HCT116 (cell line): Measurements from ENCODE around the gene FEM1B. TPM values are rescaled to one million over a fixed set of nuclear protein-coding genes. Genes with fewer than 3 reads are reported as not detected.

Source experiments
- ATAC-seq: fragments of 200-7000 bp; cut with Tn5 transposase; 2 replicates; pipeline ENCODE4 v1.9.1; 2020; ENCODE audit warnings: mild to moderate bottlenecking, moderate library complexity
- BruUV-seq: library from RNA; stranded (reverse); fragments of 400-500 nt; replicated peaks from 2 replicates; lab custom pipeline; 2021; lab: Mats Ljungman, UMichigan
- CTCF ChIA-PET: fragments of 300-600 bp; sonication (Branson Sonifier 250); formaldehyde crosslinking; loops from one replicate; lab custom pipeline; 2021; ENCODE audit warnings: antibody characterized with exemption; lab: Charles Lee
- POLR2A ChIA-PET: fragments of 300-600, 350-600 bp; sonication (Branson Sonifier 250); formaldehyde crosslinking; loops from one replicate; lab custom pipeline; 2021; ENCODE audit warnings: antibody characterized with exemption; lab: Charles Lee
- RAD21 ChIA-PET, 2 experiments: fragments of 300-600 bp; sonication (Branson Sonifier 250); formaldehyde crosslinking; loops; one replicate each; lab custom pipeline; 2023; ENCODE audit warnings: low total read pairs in 2 of 2; ENCODE audit not compliant: uncharacterized antibody in 2 of 2, unreplicated experiment in 2 of 2, low non-redundant PET in 1 of 2; lab: Charles Lee
- DNase-seq: peaks from one replicate; pipeline ENCODE4 v3.0.0-alpha.2; 2010; ENCODE audit warnings: low read depth, low spot score
- H2AFZ ChIP-seq: fragments of 200-600 bp; shearing (Covaris generic), sonication (generic); 2 replicates; pipeline ENCODE4 v1.6.1; 2017; ENCODE audit warnings: low read depth, mixed run types, mixed read lengths, antibody characterized with exemption, low read length; ENCODE audit not compliant: poor library complexity, severe bottlenecking
- H3K27ac ChIP-seq: 2 replicates; pipeline ENCODE4 v1.5.1; 2012; ENCODE audit warnings: low read depth, low read length
- H3K27me3 ChIP-seq: fragments of 200-600 bp; sonication (generic); 2 replicates; pipeline ENCODE4 v1.6.1; 2016; ENCODE audit warnings: mixed run types, low read length, mixed read lengths; ENCODE audit not compliant: insufficient read depth
- H3K36me3 ChIP-seq, 2 experiments: fragments of 200-500 bp in 1 of 2; fragments of 200-600 bp in 1 of 2; sonication (Bioruptor generic) in 1 of 2; sonication (generic) in 1 of 2; 2 replicates each; pipeline versions ENCODE4 v1.5.1 to v1.6.1; 2014 to 2016; ENCODE audit warnings: low read length in 2 of 2, inconsistent platforms in 1 of 2, mixed read lengths in 1 of 2, mixed run types in 1 of 2; ENCODE audit not compliant: insufficient read depth in 2 of 2, control insufficient read depth in 1 of 2
- H3K4me1 ChIP-seq, 2 experiments: fragments of 200-600 bp in 1 of 2; sonication (generic) in 1 of 2; 2 replicates each; pipeline versions ENCODE4 v1.5.1 to v1.6.1; 2012 to 2017; ENCODE audit warnings: low read length in 2 of 2, inconsistent platforms in 1 of 2, mild to moderate bottlenecking in 1 of 2, mixed read lengths in 1 of 2, mixed run types in 1 of 2, moderate library complexity in 1 of 2; ENCODE audit not compliant: insufficient read depth in 2 of 2, control insufficient read depth in 1 of 2
- H3K4me2 ChIP-seq: fragments of 200-600 bp; sonication (generic); 2 replicates; pipeline ENCODE4 v1.6.1; 2017; ENCODE audit warnings: mixed run types, low read length, mixed read lengths
- H3K4me3 ChIP-seq, 2 experiments: fragments of 200-600 bp in 1 of 2; sonication (generic) in 1 of 2; replicated peaks in 1 of 2; 2 replicates each; pipeline ENCODE4 v1.5.1; 2011 to 2016; ENCODE audit warnings: low read length in 2 of 2, control low read depth in 1 of 2, low read depth in 1 of 2, mild to moderate bottlenecking in 1 of 2, mixed read lengths in 1 of 2, mixed run types in 1 of 2
- H3K79me2 ChIP-seq: fragments of 200-600 bp; sonication (generic); 2 replicates; pipeline ENCODE4 v1.6.1; 2017; ENCODE audit warnings: mild to moderate bottlenecking, mixed run types, low read length, moderate library complexity, mixed read lengths; ENCODE audit not compliant: insufficient read depth
- H3K9ac ChIP-seq: fragments of 200-600 bp; sonication (generic); 2 replicates; pipeline ENCODE4 v1.6.1; 2016; ENCODE audit warnings: low read length, mixed read lengths
- H3K9me2 ChIP-seq: fragments of 200-600 bp; sonication (generic), shearing (Covaris generic); 2 replicates; pipeline ENCODE4 v1.6.1; 2017; ENCODE audit warnings: mixed run types, mild to moderate bottlenecking, moderate library complexity; ENCODE audit not compliant: insufficient read depth
- H3K9me3 ChIP-seq, 2 experiments: fragments of 200-500 bp in 1 of 2; fragments of 200-600 bp in 1 of 2; sonication (Bioruptor generic) in 1 of 2; sonication (generic) in 1 of 2; 2 replicates each; pipeline ENCODE4 v1.6.1; 2014 to 2017; ENCODE audit warnings: low read length in 2 of 2, mixed read lengths in 2 of 2, inconsistent platforms in 1 of 2, low read depth in 1 of 2, mild to moderate bottlenecking in 1 of 2, mixed run types in 1 of 2, moderate library complexity in 1 of 2; ENCODE audit not compliant: control insufficient read depth in 1 of 2, insufficient read depth in 1 of 2
- H4K20me1 ChIP-seq: fragments of 200-600 bp; sonication (generic), shearing (Covaris generic); 2 replicates; pipeline ENCODE4 v1.6.1; 2017; ENCODE audit warnings: mixed run types, mild to moderate bottlenecking, moderate library complexity; ENCODE audit not compliant: insufficient read depth
- ATF3 ChIP-seq: IDR thresholded peaks from 2 replicates; pipeline ENCODE4 v1.6.1; 2012
- CBX3 ChIP-seq: IDR thresholded peaks from 2 replicates; pipeline ENCODE4 v1.6.1; 2012; ENCODE audit warnings: low read depth
- CEBPB ChIP-seq: IDR thresholded peaks from 2 replicates; pipeline ENCODE4 v1.6.1; 2012; ENCODE audit warnings: low read depth
- CTCF ChIP-seq, 3 experiments: fragments of 200-600 bp in 1 of 3; sonication (generic) in 1 of 3; IDR thresholded peaks in 2 of 3; conservative IDR thresholded peaks in 1 of 3; 2 replicates each; pipeline ENCODE4 v1.5.1; 2012 to 2017; ENCODE audit warnings: low read depth in 2 of 3, low read length in 2 of 3, antibody characterized with exemption in 1 of 3, borderline replicate concordance in 1 of 3, control low read depth in 1 of 3, mild to moderate bottlenecking in 1 of 3, mixed read lengths in 1 of 3, mixed run types in 1 of 3, moderate library complexity in 1 of 3; ENCODE audit not compliant: insufficient read depth in 1 of 3
- EGR1 ChIP-seq: IDR thresholded peaks from 2 replicates; pipeline ENCODE4 v1.6.1; 2012; ENCODE audit warnings: low read depth
- EZH2 ChIP-seq: fragments of 200-600 bp; sonication (generic); IDR thresholded peaks from 2 replicates; pipeline ENCODE4 v1.6.1; 2017; ENCODE audit warnings: antibody characterized with exemption, mixed run types
- EZH2phosphoT487 ChIP-seq: fragments of 200-600 bp; IDR thresholded peaks from 2 replicates; pipeline ENCODE4 v1.6.1; 2018; ENCODE audit warnings: antibody characterized with exemption, borderline replicate concordance
- JUND ChIP-seq: IDR thresholded peaks from 2 replicates; pipeline ENCODE4 v1.6.1; 2012
- MAX ChIP-seq: IDR thresholded peaks from 2 replicates; pipeline ENCODE4 v1.6.1; 2012
- POLR2A ChIP-seq: IDR thresholded peaks from 2 replicates; pipeline ENCODE4 v1.7.0; 2011; ENCODE audit warnings: borderline replicate concordance; ENCODE audit not compliant: insufficient read depth, insufficient read length; ENCODE audit errors: extremely low read depth
- RAD21 ChIP-seq: IDR thresholded peaks from 2 replicates; pipeline ENCODE4 v1.6.1; 2012; ENCODE audit warnings: low read depth, mild to moderate bottlenecking
- REST ChIP-seq: IDR thresholded peaks from 2 replicates; pipeline ENCODE4 v1.6.1; 2012; ENCODE audit warnings: low read depth
- SIN3A ChIP-seq: IDR thresholded peaks from 2 replicates; pipeline ENCODE4 v1.6.1; 2012; ENCODE audit warnings: low read depth
- SP1 ChIP-seq: IDR thresholded peaks from 2 replicates; pipeline ENCODE4 v1.6.1; 2012; ENCODE audit warnings: low read depth
- SRF ChIP-seq: IDR thresholded peaks from 2 replicates; pipeline ENCODE4 v1.6.1; 2012; ENCODE audit warnings: low read depth
- TCF7L2 ChIP-seq: IDR thresholded peaks from 2 replicates; pipeline ENCODE4 v1.7.0; 2011; ENCODE audit warnings: borderline replicate concordance, inconsistent platforms; ENCODE audit not compliant: insufficient read depth, insufficient read length; ENCODE audit errors: extremely low read depth
- ZBTB33 ChIP-seq: IDR thresholded peaks from 2 replicates; pipeline ENCODE4 v1.6.1; 2011; ENCODE audit warnings: mild to moderate bottlenecking, low read length, moderate library complexity; ENCODE audit not compliant: insufficient replicate concordance; ENCODE audit errors: extremely low read depth
- ZFX ChIP-seq: fragments of 450-650 bp; IDR thresholded peaks from 2 replicates; pipeline ENCODE4 v1.6.1; 2017
- ZNF274 ChIP-seq: fragments of 200-500 bp; sonication (Bioruptor generic); IDR thresholded peaks from 2 replicates; pipeline ENCODE4 v1.6.1; 2014; ENCODE audit warnings: mild to moderate bottlenecking, low read depth, low read length, inconsistent platforms
- intact Hi-C: fragments of 100-400 bp; cut with micrococcal nuclease; formaldehyde crosslinking; loops from 2 replicates; pipeline ENCODE4 v1.10.0; 2022
- total RNA-seq: library from RNA; stranded (reverse); gene quantifications from one replicate; pipeline ENCODE4 v1.2.1, GENCODE V29; 2021; ENCODE audit not compliant: unreplicated experiment

Gene FEM1B
- total RNA-seq, 1 experiment from 2014 or later, result 39.7 TPM

GRCh38 chr15:68274201-68274848 is 3.2 kb upstream of the FEM1B start:
- H3K9ac ChIP-seq, result no peak overlapping the region
- no peak overlapping the region for H3K4me3 ChIP-seq
- H3K36me3 ChIP-seq, result no peaks in the 10 kb centered on the region
- ChIA-PET POLR2A (no interaction called here), CTCF (no interaction called here), RAD21 (no interaction called here)
- ATAC-seq (no peak), DNase-seq (no peak)
- H3K4me2 ChIP-seq, result no peak overlapping the region
- no peak overlapping the region for H3K27ac ChIP-seq
- no peak overlapping the region for H2AFZ ChIP-seq
- no peaks in the 10 kb centered on the region for H3K27me3 ChIP-seq
- H4K20me1 ChIP-seq, result peaks cover 5% of the 10 kb centered on the region; the same call in 1 of the 2 replicates
- intact Hi-C loops, result no loop called here
- H3K9me3 ChIP-seq, result no peaks in the 10 kb centered on the region
- no peaks in the 10 kb centered on the region for H3K9me2 ChIP-seq
- BruUV-seq, result no TSS peak
- H3K79me2 ChIP-seq, result peaks cover 14% of the 10 kb centered on the region
- peaks cover 31 to 51% of the 10 kb centered on the region in 2 experiments for H3K4me1 ChIP-seq
- TF ChIP-seq POLR2A (no peak), REST (no peak), CEBPB (no peak), SRF (no peak), SIN3A (no peak), TCF7L2 (no peak), CBX3 (no peak), ZNF274 (no peak), ZBTB33 (no peak), JUND (no peak), MAX (no peak), EZH2 (no peak), CTCF (IDR thresholded peaks at IDR 0.05 in 2 of 3, conservative IDR thresholded peaks at IDR 0.05 in 1 of 3; ENCODE audit: borderline replicate concordance in 1 of 3, insufficient read depth in 1 of 3, low read depth in 2 of 3, low read length in 2 of 3) (no peak), EZH2phosphoT487 (no peak), ZFX (no peak), ATF3 (no peak), RAD21 (no peak), SP1 (no peak), EGR1 (no peak)
